GM12874 (cell line): Measurements from ENCODE around the gene SIL1.

ENCODE experiments used
- TF ChIP-seq, protein P1 (sequence below): IDR thresholded peaks from 2 replicates; pipeline ENCODE4 v1.5.1; 2011; ENCODE audit warnings: low read depth, mild to moderate bottlenecking, control low read depth, low read length, moderate library complexity; ENCODE audit not compliant: insufficient read depth

The SIL1 gene

DNA sequence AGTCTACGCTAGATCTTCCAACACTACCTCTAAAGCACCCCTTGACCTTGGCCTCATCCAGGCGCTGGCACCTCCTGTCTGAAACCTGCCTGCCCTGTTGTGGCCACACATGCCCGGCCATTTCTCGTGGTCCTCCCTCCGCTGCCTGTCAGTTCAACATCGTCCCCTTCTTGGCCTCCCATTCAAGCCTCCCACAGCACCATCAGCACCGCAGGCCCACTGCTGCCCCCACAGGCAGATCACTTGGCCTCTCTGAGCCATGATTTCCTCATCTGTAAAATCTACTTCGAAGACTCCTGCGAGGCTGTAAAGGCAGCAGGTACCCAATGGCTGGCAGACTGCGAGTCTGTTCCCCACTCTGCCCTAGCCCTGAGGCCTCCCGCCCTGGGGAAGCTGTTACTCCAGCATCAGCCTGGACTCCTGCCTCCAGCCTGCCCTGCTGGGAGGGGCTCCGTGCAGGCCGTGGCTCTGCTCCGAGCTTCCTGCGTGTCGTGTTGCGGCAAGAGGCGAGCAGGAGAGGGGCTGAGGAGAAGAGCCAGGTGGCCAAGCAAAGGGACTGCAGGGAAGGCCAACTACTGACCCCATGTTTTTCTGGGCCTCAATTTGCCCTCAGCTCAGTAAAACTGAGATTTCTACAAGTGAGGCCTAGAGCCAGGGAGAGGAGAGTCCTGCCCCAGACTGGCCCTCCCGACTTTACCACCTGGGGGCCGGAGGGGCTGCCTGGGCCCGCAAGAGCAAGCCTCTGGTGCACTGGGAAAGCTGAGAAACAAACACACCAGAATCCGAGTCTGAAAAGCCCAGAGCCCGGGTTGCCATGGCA lies 252.5 kb downstream of the SIL1 start:
- TF ChIP-seq, protein P1, sequence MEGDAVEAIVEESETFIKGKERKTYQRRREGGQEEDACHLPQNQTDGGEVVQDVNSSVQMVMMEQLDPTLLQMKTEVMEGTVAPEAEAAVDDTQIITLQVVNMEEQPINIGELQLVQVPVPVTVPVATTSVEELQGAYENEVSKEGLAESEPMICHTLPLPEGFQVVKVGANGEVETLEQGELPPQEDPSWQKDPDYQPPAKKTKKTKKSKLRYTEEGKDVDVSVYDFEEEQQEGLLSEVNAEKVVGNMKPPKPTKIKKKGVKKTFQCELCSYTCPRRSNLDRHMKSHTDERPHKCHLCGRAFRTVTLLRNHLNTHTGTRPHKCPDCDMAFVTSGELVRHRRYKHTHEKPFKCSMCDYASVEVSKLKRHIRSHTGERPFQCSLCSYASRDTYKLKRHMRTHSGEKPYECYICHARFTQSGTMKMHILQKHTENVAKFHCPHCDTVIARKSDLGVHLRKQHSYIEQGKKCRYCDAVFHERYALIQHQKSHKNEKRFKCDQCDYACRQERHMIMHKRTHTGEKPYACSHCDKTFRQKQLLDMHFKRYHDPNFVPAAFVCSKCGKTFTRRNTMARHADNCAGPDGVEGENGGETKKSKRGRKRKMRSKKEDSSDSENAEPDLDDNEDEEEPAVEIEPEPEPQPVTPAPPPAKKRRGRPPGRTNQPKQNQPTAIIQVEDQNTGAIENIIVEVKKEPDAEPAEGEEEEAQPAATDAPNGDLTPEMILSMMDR = no peak

DNA sequence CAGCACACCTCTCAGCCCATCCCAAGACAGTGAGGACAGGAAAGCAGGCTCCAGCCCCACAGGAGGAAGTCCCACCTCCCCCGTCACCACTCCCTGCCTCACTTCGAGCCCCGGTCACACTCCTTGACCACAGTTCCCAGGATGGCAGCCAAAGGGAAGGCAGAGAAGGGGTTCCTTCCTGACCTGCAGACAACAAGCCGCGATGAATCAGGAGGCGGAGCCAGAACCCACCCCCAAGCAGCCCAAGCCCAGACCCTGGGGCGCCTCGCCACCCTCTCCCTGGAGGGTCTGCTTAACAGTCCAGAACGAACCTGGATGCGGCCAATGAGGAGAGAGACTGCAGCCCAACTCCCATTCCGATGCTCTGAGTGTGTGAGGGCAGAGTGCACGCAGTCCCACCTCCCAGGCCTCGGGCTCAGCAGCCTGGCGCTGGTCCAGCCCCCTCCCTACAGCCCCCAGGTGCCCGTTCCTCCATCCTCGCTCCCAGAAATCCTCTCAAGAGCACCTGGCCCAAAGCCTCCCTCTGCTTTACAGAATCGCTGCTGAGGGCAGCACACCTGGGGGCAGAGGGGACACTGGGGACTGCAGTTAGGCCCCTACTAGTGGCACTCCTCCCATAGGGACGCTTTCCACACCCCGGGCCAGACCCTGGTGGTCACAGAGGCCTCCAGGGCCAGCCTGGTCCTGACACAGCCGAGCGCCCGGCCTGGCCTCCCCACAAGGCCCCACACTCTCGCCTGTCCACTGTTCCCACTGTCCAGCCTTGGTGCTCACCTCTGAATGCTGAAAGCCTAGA lies 253.4 kb downstream of the SIL1 start:
- TF ChIP-seq, protein P1 = no peak

DNA sequence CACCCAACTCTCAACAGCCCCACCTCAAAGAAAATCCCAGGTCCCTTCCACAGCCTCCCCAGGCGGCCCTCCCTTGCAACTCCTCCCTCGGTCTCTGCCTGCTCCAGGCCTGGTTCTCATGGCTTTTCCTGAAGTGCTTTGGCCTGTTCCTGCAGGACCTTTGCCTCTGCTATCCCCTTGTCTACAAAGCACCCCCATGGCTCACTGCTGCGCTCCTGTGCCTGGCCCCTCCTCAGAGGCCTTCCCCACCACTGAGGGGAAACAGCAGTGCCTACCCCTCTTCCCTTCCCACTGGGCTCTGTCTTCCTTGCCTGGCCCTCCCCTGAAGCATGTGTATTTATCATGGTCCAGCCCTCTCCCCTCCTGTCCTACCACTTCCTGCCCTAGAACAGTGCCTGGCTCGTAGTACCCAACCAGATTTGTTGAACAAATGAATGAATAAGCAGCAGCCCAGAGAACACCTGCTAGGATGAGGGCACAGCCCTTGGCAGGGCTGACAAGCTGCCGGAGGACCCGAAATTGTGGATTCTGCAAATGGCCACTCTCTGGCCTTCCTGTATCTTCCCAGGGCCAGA lies 254.5 kb downstream of the SIL1 start:
- TF ChIP-seq, protein P1 = no peak

DNA sequence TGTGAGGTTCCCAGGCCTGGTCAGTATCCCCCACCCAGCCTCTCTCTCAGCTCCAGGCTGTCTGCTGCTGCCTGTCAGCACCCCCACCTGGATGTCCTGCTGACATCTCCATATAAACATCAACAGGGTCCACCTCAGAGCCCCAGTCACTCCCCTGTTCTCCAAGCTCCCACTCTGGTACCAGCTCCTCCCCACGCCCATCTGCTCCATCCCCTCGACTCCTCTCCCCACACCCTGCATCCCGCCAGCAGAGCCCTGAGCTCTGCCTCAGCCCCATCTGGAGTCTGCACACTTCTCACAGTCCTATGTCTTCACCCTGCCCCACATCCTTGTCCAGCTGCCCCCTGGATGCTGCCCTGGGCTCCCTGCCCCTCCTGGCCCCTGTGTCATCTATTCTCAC lies 255.3 kb downstream of the SIL1 start:
- TF ChIP-seq, protein P1 = no peak

DNA sequence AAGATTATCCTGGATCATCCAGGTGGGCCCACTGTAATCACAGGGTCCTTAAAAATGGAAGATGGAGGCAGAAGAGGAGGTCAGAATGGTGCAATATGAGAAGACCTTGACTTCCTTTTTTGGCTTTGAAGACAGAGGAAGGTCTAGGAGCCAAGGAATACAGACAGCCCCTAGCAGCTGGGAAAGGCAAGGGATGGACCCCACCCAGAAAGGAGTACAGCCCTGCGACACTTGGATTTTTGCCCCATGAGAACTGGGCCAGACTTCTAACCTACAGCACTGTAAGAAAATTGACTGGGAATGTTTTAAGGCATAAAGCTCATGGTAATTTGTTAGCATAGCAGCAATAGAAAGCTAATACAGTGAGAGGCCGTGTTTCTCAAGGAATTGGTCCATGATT lies 256.1 kb downstream of the SIL1 start:
- TF ChIP-seq, protein P1 = no peak

DNA sequence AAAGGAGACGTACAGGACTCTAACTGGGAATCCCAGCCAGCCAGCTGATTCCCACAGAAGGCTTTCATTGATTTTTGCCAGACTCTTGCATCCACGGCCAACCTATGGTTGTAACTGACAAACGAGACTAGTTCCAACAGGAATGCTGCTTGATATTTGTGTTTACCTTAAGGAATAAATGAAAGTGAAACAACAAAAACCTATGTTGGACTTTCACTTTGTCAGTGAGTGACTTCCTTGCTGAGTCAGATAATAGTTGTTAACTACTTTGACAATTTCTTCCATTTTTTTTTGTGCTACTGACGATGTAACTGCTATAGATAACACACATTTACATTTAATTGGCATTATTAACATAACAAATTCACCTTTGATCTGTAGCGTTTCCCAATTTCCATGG lies 259.6 kb downstream of the SIL1 start:
- TF ChIP-seq, protein P1 = no peak
